Gastrocnemius medialis (tissue), 4 donors: ENCODE results near the gene PLXNC1.

ENCODE experiments used
- CTCF ChIP-seq, 5 experiments: fragments of 450-650 bp in 3 of 5; fragments of 200-600 bp in 2 of 5; sonication (generic) in 2 of 5; IDR thresholded peaks in 4 of 5; conservative IDR thresholded peaks in 1 of 5; 1 replicate in 4 of 5; 2 replicates in 1 of 5; pipeline ENCODE4 v1.5.1; 2016 to 2019; ENCODE audit warnings: antibody characterized with exemption in 5 of 5, mild to moderate bottlenecking in 3 of 5, moderate library complexity in 3 of 5
- POLR2A ChIP-seq, 2 donors: fragments of 450-650 bp; IDR thresholded peaks; one replicate each; pipeline ENCODE4 v1.6.1; 2017; ENCODE audit warnings: antibody characterized with exemption in 2 of 2, mild to moderate bottlenecking in 2 of 2, moderate library complexity in 2 of 2

DNA sequence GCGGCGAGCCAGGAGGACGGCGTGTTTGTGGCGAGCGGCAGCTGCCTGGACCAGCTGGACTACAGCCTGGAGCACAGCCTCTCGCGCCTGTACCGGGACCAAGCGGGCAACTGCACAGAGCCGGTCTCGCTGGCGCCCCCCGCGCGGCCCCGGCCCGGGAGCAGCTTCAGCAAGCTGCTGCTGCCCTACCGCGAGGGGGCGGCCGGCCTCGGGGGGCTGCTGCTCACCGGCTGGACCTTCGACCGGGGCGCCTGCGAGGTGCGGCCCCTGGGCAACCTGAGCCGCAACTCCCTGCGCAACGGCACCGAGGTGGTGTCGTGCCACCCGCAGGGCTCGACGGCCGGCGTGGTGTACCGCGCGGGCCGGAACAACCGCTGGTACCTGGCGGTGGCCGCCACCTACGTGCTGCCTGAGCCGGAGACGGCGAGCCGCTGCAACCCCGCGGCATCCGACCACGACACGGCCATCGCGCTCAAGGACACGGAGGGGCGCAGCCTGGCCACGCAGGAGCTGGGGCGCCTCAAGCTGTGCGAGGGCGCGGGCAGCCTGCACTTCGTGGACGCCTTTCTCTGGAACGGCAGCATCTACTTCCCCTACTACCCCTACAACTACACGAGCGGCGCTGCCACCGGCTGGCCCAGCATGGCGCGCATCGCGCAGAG lies 873 bp downstream of the PLXNC1 start:
- TF ChIP-seq POLR2A (IDR thresholded peaks at IDR 0.05) (no peak), CTCF (IDR thresholded peaks at IDR 0.05 in 4 of 5, conservative IDR thresholded peaks at IDR 0.05 in 1 of 5) (no peak)
